ENCODE data around the gene CRTAP. TPM values are rescaled to one million over a fixed set of nuclear protein-coding genes. Genes with fewer than 3 reads are reported as not detected.
A peak's percentile ranks its signal among the peaks of the same experiment; 100 is the strongest.
"Not testable (repeated sequence)": the region's sequence is repeated elsewhere in the genome, so short reads cannot be mapped to it uniquely, and the experiment has no call there.

Gene CRTAP
- total RNA-seq, 1 donor from 2014 or later, result 276 TPM

GRCh38 chr3:33105341-33105948 lies 8.4 kb upstream of the CRTAP start:
- no peaks in the 10 kb centered on the region for H3K27me3 Mint-ChIP-seq (ENCODE audit: low read depth)
- no peak overlapping the region for H3K4me3 Mint-ChIP-seq (ENCODE audit: unreplicated experiment)
- DNase-seq (ENCODE audit: low spot score), result no peak
- no peaks in the 10 kb centered on the region for H3K9me3 Mint-ChIP-seq (ENCODE audit: low read depth)
- TF ChIP-seq CTCF (IDR thresholded peaks at IDR 0.05), result no peak
- H3K4me1 Mint-ChIP-seq (ENCODE audit: low read depth), result no peaks in the 10 kb centered on the region
- no peak overlapping the region for H3K27ac Mint-ChIP-seq (ENCODE audit: unreplicated experiment)
- H3K36me3 Mint-ChIP-seq (ENCODE audit: low read depth), result no peaks in the 10 kb centered on the region

GRCh38 chr3:33106854-33107253 lies 7.0 kb upstream of the CRTAP start:
- H3K27ac Mint-ChIP-seq (ENCODE audit: unreplicated experiment); H3K27me3 Mint-ChIP-seq (ENCODE audit: low read depth); H3K4me1 Mint-ChIP-seq (ENCODE audit: low read depth); H3K4me3 Mint-ChIP-seq (ENCODE audit: unreplicated experiment); H3K9me3 Mint-ChIP-seq (ENCODE audit: low read depth); DNase-seq (ENCODE audit: low spot score); H3K36me3 Mint-ChIP-seq (ENCODE audit: low read depth): not testable (repeated sequence)

GRCh38 chr3:33111581-33111980 lies 2.2 kb upstream of the CRTAP start:
- Mint-ChIP-seq H3K9me3 (ENCODE audit: low read depth) (no peaks in the 10 kb centered on the region), H3K36me3 (ENCODE audit: low read depth) (no peaks in the 10 kb centered on the region), H3K27ac (ENCODE audit: unreplicated experiment) (no peak overlapping the region)

GRCh38 chr3:33114622-33115023 lies 809 bp downstream of the CRTAP start:
- Mint-ChIP-seq H3K4me3 (ENCODE audit: unreplicated experiment) (peak overlapping the region; percentile 80), H3K27me3 (ENCODE audit: low read depth) (no peaks in the 10 kb centered on the region), H3K4me1 (ENCODE audit: low read depth) (peaks cover 51% of the 10 kb centered on the region), H3K9me3 (ENCODE audit: low read depth) (no peaks in the 10 kb centered on the region), H3K27ac (ENCODE audit: unreplicated experiment) (peak overlapping the region; percentile 94), H3K36me3 (ENCODE audit: low read depth) (no peaks in the 10 kb centered on the region)
- no peak for TF ChIP-seq CTCF (IDR thresholded peaks at IDR 0.05)
- no peak for DNase-seq (ENCODE audit: low spot score)

More at GRCh38 chr3:33111581-33111980, 2.2 kb upstream of the CRTAP start:
- Mint-ChIP-seq H3K4me3 (ENCODE audit: unreplicated experiment) (no peak overlapping the region), H3K27me3 (ENCODE audit: low read depth) (no peaks in the 10 kb centered on the region), H3K4me1 (ENCODE audit: low read depth) (peaks cover 25% of the 10 kb centered on the region)
- no peak for DNase-seq (ENCODE audit: low spot score)
- no peak for TF ChIP-seq CTCF (IDR thresholded peaks at IDR 0.05)

- TF ChIP-seq CTCF (IDR thresholded peaks at IDR 0.05), result no peak
- DNase-seq (ENCODE audit: low spot score), result no peak
- H3K36me3 Mint-ChIP-seq (ENCODE audit: low read depth), result no peaks in the 10 kb centered on the region
- peak overlapping the region; percentile 80 for H3K4me3 Mint-ChIP-seq (ENCODE audit: unreplicated experiment)
- peaks cover 51% of the 10 kb centered on the region for H3K4me1 Mint-ChIP-seq (ENCODE audit: low read depth)
- H3K27me3 Mint-ChIP-seq (ENCODE audit: low read depth), result no peaks in the 10 kb centered on the region
- H3K27ac Mint-ChIP-seq (ENCODE audit: unreplicated experiment), result peak overlapping the region; percentile 94
- no peaks in the 10 kb centered on the region for H3K9me3 Mint-ChIP-seq (ENCODE audit: low read depth)
Measured at GRCh38 chr3:33115024-33115768, 1.4 kb downstream of the CRTAP start.

Data from chondrocyte (in vitro differentiated cells).